PFSK-1 (cell line): Measurements from ENCODE around the gene NEU3.

Source experiments
- POLR2AphosphoS5 ChIP-seq: IDR thresholded peaks from 2 replicates; pipeline ENCODE4 v1.6.1; 2012; ENCODE audit warnings: low read depth, mild to moderate bottlenecking, control low read depth, low read length, moderate library complexity
- TF ChIP-seq, protein P1 (sequence below), 2 experiments: IDR thresholded peaks; 2 replicates each; pipeline versions ENCODE4 v1.6.1 to v1.8.0; 2011 to 2012; ENCODE audit warnings: low read depth in 2 of 2, low read length in 2 of 2, control low read depth in 1 of 2, inconsistent platforms in 1 of 2, mild to moderate bottlenecking in 1 of 2, moderate library complexity in 1 of 2; ENCODE audit not compliant: insufficient read depth in 1 of 2

DNA sequence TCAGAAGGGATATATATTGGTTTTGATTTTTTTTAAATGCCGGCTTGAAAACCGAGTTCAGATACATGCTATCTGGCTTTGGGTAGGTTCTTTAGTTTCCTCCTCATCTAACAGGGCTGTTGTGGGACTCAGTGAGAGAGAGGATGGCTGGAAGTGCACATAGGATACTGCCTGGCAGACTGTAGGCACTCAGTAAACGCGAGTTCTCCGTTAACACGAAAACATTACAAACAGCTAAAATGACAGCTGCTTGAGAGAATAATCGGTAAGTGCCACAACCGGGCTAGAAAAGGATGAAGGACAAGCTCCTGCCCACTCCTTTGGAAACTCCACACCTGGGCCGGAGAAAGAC, 40.2 kb upstream of the NEU3 start:
- TF ChIP-seq, protein P1, sequence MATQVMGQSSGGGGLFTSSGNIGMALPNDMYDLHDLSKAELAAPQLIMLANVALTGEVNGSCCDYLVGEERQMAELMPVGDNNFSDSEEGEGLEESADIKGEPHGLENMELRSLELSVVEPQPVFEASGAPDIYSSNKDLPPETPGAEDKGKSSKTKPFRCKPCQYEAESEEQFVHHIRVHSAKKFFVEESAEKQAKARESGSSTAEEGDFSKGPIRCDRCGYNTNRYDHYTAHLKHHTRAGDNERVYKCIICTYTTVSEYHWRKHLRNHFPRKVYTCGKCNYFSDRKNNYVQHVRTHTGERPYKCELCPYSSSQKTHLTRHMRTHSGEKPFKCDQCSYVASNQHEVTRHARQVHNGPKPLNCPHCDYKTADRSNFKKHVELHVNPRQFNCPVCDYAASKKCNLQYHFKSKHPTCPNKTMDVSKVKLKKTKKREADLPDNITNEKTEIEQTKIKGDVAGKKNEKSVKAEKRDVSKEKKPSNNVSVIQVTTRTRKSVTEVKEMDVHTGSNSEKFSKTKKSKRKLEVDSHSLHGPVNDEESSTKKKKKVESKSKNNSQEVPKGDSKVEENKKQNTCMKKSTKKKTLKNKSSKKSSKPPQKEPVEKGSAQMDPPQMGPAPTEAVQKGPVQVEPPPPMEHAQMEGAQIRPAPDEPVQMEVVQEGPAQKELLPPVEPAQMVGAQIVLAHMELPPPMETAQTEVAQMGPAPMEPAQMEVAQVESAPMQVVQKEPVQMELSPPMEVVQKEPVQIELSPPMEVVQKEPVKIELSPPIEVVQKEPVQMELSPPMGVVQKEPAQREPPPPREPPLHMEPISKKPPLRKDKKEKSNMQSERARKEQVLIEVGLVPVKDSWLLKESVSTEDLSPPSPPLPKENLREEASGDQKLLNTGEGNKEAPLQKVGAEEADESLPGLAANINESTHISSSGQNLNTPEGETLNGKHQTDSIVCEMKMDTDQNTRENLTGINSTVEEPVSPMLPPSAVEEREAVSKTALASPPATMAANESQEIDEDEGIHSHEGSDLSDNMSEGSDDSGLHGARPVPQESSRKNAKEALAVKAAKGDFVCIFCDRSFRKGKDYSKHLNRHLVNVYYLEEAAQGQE (IDR thresholded peaks at IDR 0.05; ENCODE audit: insufficient read depth in 1 of 2, low read depth in 2 of 2, low read length in 2 of 2): no peak; a peak in 1 of 4 replicates
- TF ChIP-seq POLR2AphosphoS5: no peak
